BJ (cell line): ENCODE measurements around the gene RNU6-9. TPM values are rescaled to one million over a fixed set of nuclear protein-coding genes. Genes with fewer than 3 reads are reported as not detected.

ENCODE experiments used
- CTCF ChIA-PET: fragments of 350-600 bp; formaldehyde crosslinking; extraction: SDS; loops from one replicate; lab custom pipeline; 2021; ENCODE audit warnings: antibody characterized with exemption, inconsistent platforms; lab: Yijun Ruan, JAX
- POLR2A ChIA-PET: fragments of 300-600 bp; sonication (Branson Sonifier 250); formaldehyde crosslinking; extraction: SDS; loops from one replicate; lab custom pipeline; 2021; ENCODE audit warnings: antibody characterized with exemption; lab: Charles Lee
- DNase-seq: peaks from one replicate; pipeline ENCODE4 v3.0.0-alpha.2; 2011; ENCODE audit warnings: low read depth
- H3K27me3 ChIP-seq: 2 replicates; pipeline ENCODE4 v1.6.0; 2011; ENCODE audit warnings: low read length; ENCODE audit not compliant: control insufficient read depth, insufficient read depth
- H3K36me3 ChIP-seq: 2 replicates; pipeline ENCODE4 v1.5.1; 2011; ENCODE audit warnings: low read length; ENCODE audit not compliant: control insufficient read depth, insufficient read depth
- H3K4me3 ChIP-seq: 2 replicates; pipeline ENCODE4 v1.5.1; 2011; ENCODE audit warnings: low read depth, mild to moderate bottlenecking, control low read depth, low read length
- polyA plus RNA-seq: library from polyadenylated mRNA; depleted of rRNA; stranded (reverse); fragments of >200 nt; gene quantifications from 2 replicates; pipeline ENCODE4 v1.2.3, GENCODE V29; 2011
- TF ChIP-seq, protein P1 (sequence below): IDR thresholded peaks from 2 replicates; pipeline ENCODE4 v1.5.1; 2011; ENCODE audit warnings: low read depth, mild to moderate bottlenecking, control low read depth, inconsistent platforms, low read length, moderate library complexity; ENCODE audit not compliant: insufficient read depth

Gene RNU6-9
- polyA plus RNA-seq, 1 experiment: not detected

DNA sequence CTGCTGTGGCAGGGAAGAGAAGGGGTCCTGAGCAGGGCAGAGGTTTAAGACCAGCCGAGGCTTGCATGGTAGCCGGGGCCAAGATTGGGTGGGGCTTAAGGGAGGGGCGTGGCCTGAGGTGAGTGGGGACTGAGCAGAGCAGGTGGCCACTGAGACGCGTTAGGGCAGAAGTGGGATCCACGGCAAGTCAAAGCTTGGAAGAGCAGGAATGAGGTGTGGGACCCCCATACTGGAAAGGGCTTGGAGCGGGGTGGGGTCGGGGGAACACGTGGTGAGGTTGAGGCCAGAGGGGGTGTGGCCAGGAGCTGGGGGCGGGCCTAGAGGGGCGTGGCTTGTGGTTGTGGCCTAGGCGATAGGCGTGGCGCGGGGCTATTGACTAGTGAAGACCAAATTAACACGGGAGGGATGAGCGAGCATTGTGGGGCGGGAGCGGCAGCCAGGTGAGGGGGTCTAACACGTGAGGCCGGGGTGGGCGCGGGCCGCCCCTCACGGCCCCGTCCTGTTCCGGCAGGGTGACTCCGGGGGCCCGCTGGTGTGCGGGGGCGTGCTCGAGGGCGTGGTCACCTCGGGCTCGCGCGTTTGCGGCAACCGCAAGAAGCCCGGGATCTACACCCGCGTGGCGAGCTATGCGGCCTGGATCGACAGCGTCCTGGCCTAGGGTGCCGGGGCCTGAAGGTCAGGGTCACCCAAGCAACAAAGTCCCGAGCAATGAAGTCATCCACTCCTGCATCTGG, 30.5 kb upstream of the RNU6-9 start:
- POLR2A ChIA-PET: no interaction called here
- Histone ChIP-seq H3K27me3 (no peaks in the 10 kb centered on the region), H3K4me3 (peak overlapping the region; percentile 23), H3K36me3 (peaks cover 4% of the 10 kb centered on the region)
- TF ChIP-seq, protein P1, sequence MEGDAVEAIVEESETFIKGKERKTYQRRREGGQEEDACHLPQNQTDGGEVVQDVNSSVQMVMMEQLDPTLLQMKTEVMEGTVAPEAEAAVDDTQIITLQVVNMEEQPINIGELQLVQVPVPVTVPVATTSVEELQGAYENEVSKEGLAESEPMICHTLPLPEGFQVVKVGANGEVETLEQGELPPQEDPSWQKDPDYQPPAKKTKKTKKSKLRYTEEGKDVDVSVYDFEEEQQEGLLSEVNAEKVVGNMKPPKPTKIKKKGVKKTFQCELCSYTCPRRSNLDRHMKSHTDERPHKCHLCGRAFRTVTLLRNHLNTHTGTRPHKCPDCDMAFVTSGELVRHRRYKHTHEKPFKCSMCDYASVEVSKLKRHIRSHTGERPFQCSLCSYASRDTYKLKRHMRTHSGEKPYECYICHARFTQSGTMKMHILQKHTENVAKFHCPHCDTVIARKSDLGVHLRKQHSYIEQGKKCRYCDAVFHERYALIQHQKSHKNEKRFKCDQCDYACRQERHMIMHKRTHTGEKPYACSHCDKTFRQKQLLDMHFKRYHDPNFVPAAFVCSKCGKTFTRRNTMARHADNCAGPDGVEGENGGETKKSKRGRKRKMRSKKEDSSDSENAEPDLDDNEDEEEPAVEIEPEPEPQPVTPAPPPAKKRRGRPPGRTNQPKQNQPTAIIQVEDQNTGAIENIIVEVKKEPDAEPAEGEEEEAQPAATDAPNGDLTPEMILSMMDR: no peak
- DNase-seq: no peak
- CTCF ChIA-PET: interaction anchor here (0.8 to 2.4 kb wide), 16 partner anchors 10 to 164 kb away, joined by 3 to 23 read pairs (median 5); partner anchors contain the start of genes CNN2, RNU6-9 and WDR18

DNA sequence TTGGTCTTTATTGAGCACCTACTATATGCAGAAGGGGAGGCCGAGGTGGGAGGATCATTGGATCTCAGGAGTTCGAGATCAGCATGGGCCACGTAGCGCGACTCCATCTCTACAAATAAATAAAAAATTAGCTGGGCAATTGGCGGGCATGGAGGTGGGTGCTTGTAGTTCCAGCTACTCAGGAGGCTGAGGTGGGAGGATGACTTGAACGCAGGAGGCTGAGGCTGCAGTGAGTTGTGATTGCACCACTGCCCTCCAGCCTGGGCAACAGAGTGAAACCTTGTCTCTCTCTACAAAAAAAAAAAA, 30.0 kb upstream of the RNU6-9 start:
- DNase-seq: no peak
- H3K4me3 ChIP-seq: no peak overlapping the region
- TF ChIP-seq, protein P1: no peak
- H3K27me3 ChIP-seq: no peaks in the 10 kb centered on the region
- ChIA-PET CTCF (interaction anchor here (0.7 to 2.4 kb wide), 22 partner anchors 9 to 163 kb away, joined by 3 to 23 read pairs (median 4); partner anchors contain the start of genes CNN2, RNU6-9 and WDR18), POLR2A (no interaction called here)
- H3K36me3 ChIP-seq: peaks cover 9% of the 10 kb centered on the region

DNA sequence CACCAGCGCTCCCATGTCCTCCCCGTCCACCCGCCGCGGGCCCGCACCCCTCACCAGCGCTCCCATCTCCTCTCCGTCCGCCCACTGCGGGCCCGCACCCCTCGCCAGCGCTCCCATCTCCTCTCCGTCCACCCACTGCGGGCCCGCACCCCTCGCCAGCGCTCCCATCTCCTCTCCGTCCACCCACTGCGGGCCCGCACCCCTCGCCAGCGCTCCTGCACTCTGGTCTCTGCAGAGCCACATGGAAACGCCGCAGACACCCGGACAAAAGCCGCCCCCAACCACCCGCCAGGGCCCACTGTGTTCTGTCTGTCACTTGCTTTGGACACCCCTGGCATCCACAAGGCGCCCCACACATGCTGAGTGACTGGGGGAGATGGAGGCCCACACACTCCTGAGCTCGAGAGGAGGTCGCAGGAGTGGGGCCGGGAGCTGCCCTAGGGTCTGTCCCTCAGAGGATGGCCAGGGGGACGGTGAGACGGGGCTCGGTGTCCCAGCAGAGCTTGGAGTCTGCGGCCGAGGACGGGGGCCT, 26.4 kb upstream of the RNU6-9 start:
- H3K4me3 ChIP-seq: no peak overlapping the region
- POLR2A ChIA-PET: no interaction called here
- TF ChIP-seq, protein P1: no peak
- CTCF ChIA-PET: interaction anchor here (0.6 kb wide), 1 partner anchor 12 kb away, joined by 3 read pairs; no protein-coding TSS in a partner anchor
- peaks cover 21% of the 10 kb centered on the region for H3K36me3 ChIP-seq
- H3K27me3 ChIP-seq: no peaks in the 10 kb centered on the region
- no peak for DNase-seq

DNA sequence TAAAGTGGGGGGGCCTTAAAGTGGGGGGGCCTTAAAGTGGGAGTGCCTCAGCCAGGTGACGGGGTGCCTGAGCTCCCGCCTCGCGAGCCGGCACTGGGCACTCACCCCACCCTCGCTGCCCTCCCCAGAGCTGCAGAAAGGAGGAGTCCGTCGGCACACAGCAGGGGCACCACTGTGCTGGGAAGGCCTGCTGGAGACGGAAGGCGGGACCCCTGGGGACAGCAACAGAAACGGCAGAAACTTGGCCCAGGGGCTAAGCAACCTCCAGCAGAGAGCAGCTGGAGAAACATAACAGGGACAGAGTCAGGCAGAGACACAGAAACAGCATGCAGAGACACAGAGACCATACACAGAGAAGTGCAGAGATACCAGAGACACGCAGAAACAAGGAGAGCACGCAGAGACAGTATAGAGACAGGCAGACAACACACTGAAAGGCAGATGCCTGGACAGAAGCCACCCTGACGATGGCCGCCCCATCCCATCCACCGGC, 25.9 kb upstream of the RNU6-9 start:
- CTCF ChIA-PET: interaction anchor here (0.6 kb wide), 1 partner anchor 12 kb away, joined by 3 read pairs; no protein-coding TSS in a partner anchor
- Histone ChIP-seq H3K36me3 (peaks cover 23% of the 10 kb centered on the region), H3K27me3 (no peaks in the 10 kb centered on the region), H3K4me3 (no peak overlapping the region)
- POLR2A ChIA-PET: no interaction called here
- TF ChIP-seq, protein P1: no peak
- DNase-seq: no peak

DNA sequence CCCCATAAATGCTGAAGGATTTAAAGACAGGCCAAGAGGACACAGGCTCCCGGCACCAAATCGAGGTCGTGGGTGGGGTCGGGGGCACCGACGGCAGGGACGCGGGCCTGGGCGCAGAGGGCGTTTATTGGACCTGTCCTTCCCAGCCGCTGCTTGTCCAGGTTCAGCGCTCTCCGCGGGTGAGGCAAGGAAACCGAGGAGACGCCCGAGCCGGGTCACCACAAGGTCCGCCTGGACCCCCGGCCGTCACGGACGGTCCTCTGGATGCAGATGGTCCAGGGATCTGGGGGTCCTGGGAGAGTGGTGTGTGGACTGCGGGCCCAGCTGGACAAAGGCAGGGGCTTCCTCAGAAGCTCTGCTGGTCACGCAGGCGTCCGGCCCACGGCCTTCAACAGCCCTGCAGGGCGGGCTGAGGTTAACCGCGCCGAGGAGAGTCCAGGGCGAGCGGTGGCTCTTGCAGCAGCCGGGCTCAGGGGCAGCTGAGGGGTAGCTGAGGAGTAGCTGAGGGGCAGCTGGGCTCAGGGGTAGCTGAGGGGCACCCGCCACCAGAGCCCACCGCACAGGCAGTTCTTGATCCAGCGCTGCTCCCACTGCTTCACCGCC, 25.3 kb upstream of the RNU6-9 start:
- TF ChIP-seq, protein P1: no peak

More for the DNA sequence above, 25.3 kb upstream of the RNU6-9 start:
- Histone ChIP-seq H3K27me3 (no peaks in the 10 kb centered on the region), H3K4me3 (no peak overlapping the region), H3K36me3 (peaks cover 23% of the 10 kb centered on the region)
- ChIA-PET CTCF (no interaction called here), POLR2A (no interaction called here)
- no peak for DNase-seq
